Liver (tissue), 9 donors: ENCODE results near the gene SNAP25. TPM values are rescaled to one million over a fixed set of nuclear protein-coding genes. Genes with fewer than 3 reads are reported as not detected.

Experiments used
- DNase-seq: peaks from one replicate; pipeline ENCODE4 v3.0.0-alpha.2; 2017; ENCODE audit warnings: low spot score
- H3K27ac ChIP-seq, 2 donors: one replicate each; pipeline ENCODE4 v1.7.0; 2013; ENCODE audit warnings: inconsistent platforms in 2 of 2, low read length in 2 of 2, control low read depth in 1 of 2, low read depth in 1 of 2, mild to moderate bottlenecking in 1 of 2
- H3K27me3 ChIP-seq, 4 donors: one replicate each; pipeline versions ENCODE4 v1.6.1 to v1.7.0; 2013; ENCODE audit warnings: low read length in 3 of 4, inconsistent platforms in 1 of 4, mild to moderate bottlenecking in 1 of 4, moderate library complexity in 1 of 4; ENCODE audit not compliant: control insufficient read depth in 4 of 4, insufficient read depth in 4 of 4
- H3K36me3 ChIP-seq, 4 donors: one replicate each; pipeline versions ENCODE4 v1.6.1 to v1.7.0; 2013; ENCODE audit warnings: low read length in 3 of 4, mild to moderate bottlenecking in 3 of 4, low read depth in 1 of 4, moderate library complexity in 1 of 4; ENCODE audit not compliant: control insufficient read depth in 4 of 4, insufficient read depth in 3 of 4
- H3K4me1 ChIP-seq, 4 donors: one replicate each; pipeline versions ENCODE4 v1.6.1 to v1.7.0; 2013; ENCODE audit warnings: low read length in 3 of 4, mild to moderate bottlenecking in 3 of 4, moderate library complexity in 1 of 4; ENCODE audit not compliant: control insufficient read depth in 4 of 4, insufficient read depth in 4 of 4
- H3K4me3 ChIP-seq, 3 donors: one replicate each; pipeline versions ENCODE4 v1.6.1 to v1.7.0; 2013; ENCODE audit warnings: low read length in 3 of 3, control low read depth in 1 of 3, low read depth in 1 of 3, mild to moderate bottlenecking in 1 of 3
- H3K9ac ChIP-seq, 2 donors: one replicate each; pipeline ENCODE4 v1.7.0; 2013; ENCODE audit warnings: low read length in 2 of 2, mild to moderate bottlenecking in 2 of 2, moderate library complexity in 2 of 2, control low read depth in 1 of 2, low read depth in 1 of 2
- H3K9me3 ChIP-seq, 4 donors: one replicate each; pipeline versions ENCODE4 v1.6.1 to v1.7.0; 2013; ENCODE audit warnings: low read length in 3 of 4; ENCODE audit not compliant: control insufficient read depth in 4 of 4
- CTCF ChIP-seq: fragments of 150-350 bp; IDR thresholded peaks from 2 replicates; pipeline ENCODE4 v1.5.1; 2017; ENCODE audit warnings: improper control_type of control experiment, low read depth, low read length; ENCODE audit not compliant: missing input control
- EGR1 ChIP-seq, 2 donors: IDR thresholded peaks; 2 replicates each; pipeline ENCODE4 v1.6.1; 2016 to 2018; ENCODE audit warnings: antibody characterized with exemption in 2 of 2, low read depth in 2 of 2
- FOXA1 ChIP-seq: IDR thresholded peaks from 2 replicates; pipeline ENCODE4 v1.6.1; 2016; ENCODE audit warnings: antibody characterized with exemption
- FOXA2 ChIP-seq: IDR thresholded peaks from 2 replicates; pipeline ENCODE4 v1.6.1; 2016; ENCODE audit warnings: antibody characterized with exemption
- GABPA ChIP-seq, 2 donors: IDR thresholded peaks in 1 of 2; conservative IDR thresholded peaks in 1 of 2; 2 replicates each; pipeline ENCODE4 v1.6.1; 2016; ENCODE audit warnings: antibody characterized with exemption in 2 of 2, mild to moderate bottlenecking in 1 of 2, moderate library complexity in 1 of 2
- HNF4A ChIP-seq, 2 donors: conservative IDR thresholded peaks; 2 replicates each; pipeline ENCODE4 v1.6.1; 2016; ENCODE audit warnings: antibody characterized with exemption in 2 of 2, mild to moderate bottlenecking in 2 of 2
- HNF4G ChIP-seq: IDR thresholded peaks from 2 replicates; pipeline ENCODE4 v1.6.1; 2016; ENCODE audit warnings: antibody characterized with exemption
- JUND ChIP-seq, 2 donors: IDR thresholded peaks; 2 replicates each; pipeline ENCODE4 v1.6.1; 2016; ENCODE audit warnings: antibody characterized with exemption in 2 of 2
- MAX ChIP-seq: IDR thresholded peaks from 2 replicates; pipeline ENCODE4 v1.6.1; 2016; ENCODE audit warnings: antibody characterized with exemption
- NR2F2 ChIP-seq: IDR thresholded peaks from 2 replicates; pipeline ENCODE4 v1.6.1; 2016; ENCODE audit warnings: antibody characterized with exemption
- RAD21 ChIP-seq, 2 donors: IDR thresholded peaks; 2 replicates each; pipeline ENCODE4 v1.6.1; 2016; ENCODE audit warnings: antibody characterized with exemption in 2 of 2, mild to moderate bottlenecking in 2 of 2
- REST ChIP-seq: IDR thresholded peaks from 2 replicates; pipeline ENCODE4 v1.6.1; 2016; ENCODE audit warnings: antibody characterized with exemption, mild to moderate bottlenecking
- RXRA ChIP-seq, 2 donors: IDR thresholded peaks; 2 replicates each; pipeline ENCODE4 v1.6.1; 2017 to 2018; ENCODE audit warnings: antibody characterized with exemption in 2 of 2, mild to moderate bottlenecking in 1 of 2
- SP1 ChIP-seq: IDR thresholded peaks from 2 replicates; pipeline ENCODE4 v1.6.1; 2018; ENCODE audit warnings: antibody characterized with exemption, mild to moderate bottlenecking
- TAF1 ChIP-seq: conservative IDR thresholded peaks from 2 replicates; pipeline ENCODE4 v1.6.1; 2016; ENCODE audit warnings: antibody characterized with exemption, mild to moderate bottlenecking
- YY1 ChIP-seq: IDR thresholded peaks from 2 replicates; pipeline ENCODE4 v1.6.1; 2016; ENCODE audit warnings: antibody characterized with exemption, mild to moderate bottlenecking
- WGBS: extraction: QIAGEN DNeasy Blood & Tissue Kit; methylation state at CpG from one replicate; pipeline ENCODE4 v1.1.7; 2013; 5-methylcytosine and 5-hydroxymethylcytosine counted together
- polyA plus RNA-seq, 2 donors: library from polyadenylated mRNA; stranded (reverse) in 1 of 2; unstranded in 1 of 2; fragments of 200-250 nt in 1 of 2; fragments of >200 nt in 1 of 2; fragmentation: Nextera tagmentation in 1 of 2; extraction: Ambion mirVana in 1 of 2; gene quantifications; one replicate each; pipeline versions ENCODE4 v1.2.1 to v1.2.3, GENCODE V29; 2013 to 2015
- total RNA-seq, 2 donors: library from RNA; depleted of rRNA; stranded (reverse); fragments of >200 nt; gene quantifications; one replicate each; pipeline ENCODE4 v1.2.3, GENCODE V29; 2014
- TF ChIP-seq, protein P1 (sequence below): IDR thresholded peaks from 2 replicates; pipeline ENCODE4 v1.6.1; 2016; ENCODE audit warnings: antibody characterized with exemption
- TF ChIP-seq, protein P2 (sequence below): IDR thresholded peaks from 2 replicates; pipeline ENCODE4 v1.6.1; 2016; ENCODE audit warnings: antibody characterized with exemption
- donor health status: healthy.
- donor health status: healthy.
- donor health status: healthy.
- donor health status: healthy.
- donor health status: healthy.

The SNAP25 gene
- total and polyA plus RNA-seq, 4 donors: 0.32 to 2.7 (median 0.56) TPM

DNA sequence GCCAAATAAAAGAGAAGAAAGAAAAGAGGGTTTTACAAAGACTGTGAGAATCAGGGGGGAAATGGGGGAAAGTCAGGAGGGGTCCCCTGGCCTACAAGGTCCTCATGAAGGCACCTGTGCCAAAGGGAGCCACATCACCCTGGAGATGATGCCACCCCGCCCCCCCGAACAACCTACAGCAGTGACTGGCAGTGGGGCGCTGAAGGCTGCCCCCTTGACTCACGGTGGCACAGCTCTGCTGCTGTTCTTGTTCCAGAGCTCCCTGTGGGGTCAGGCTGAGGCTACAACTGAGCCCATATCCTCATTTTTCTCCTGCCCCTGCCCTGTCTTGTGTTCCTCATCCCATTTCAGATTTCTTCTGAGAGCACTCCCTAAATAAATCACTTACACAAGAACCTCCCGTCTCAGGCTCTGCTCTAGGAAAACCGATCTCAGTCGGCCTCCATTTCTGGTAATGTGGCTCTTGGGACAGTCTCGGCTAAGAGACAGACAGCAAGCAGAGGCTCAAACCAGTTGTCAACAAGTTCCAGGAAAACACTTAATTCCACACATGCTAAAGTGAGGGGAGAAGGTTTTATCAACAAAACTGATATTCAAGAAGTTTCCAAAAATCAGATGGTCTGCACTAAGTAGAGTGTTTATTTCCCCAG, 105.7 kb downstream of the SNAP25 start:
- Histone ChIP-seq H3K9me3 (no peaks in the 10 kb centered on the region), H3K27ac (no peak overlapping the region), H3K4me3 (no peak overlapping the region), H3K4me1 (peaks cover 0 to 3% (median 1%) of the 10 kb centered on the region in 4 donors), H3K36me3 (no peaks in the 10 kb centered on the region), H3K9ac (no peak overlapping the region), H3K27me3 (no peaks in the 10 kb centered on the region)
- no peak for TF ChIP-seq SP1
- TF ChIP-seq, protein P1, sequence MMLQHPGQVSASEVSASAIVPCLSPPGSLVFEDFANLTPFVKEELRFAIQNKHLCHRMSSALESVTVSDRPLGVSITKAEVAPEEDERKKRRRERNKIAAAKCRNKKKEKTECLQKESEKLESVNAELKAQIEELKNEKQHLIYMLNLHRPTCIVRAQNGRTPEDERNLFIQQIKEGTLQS: no peak
- TF ChIP-seq CTCF: no peak
- TF ChIP-seq FOXA2: no peak
- no peak for TF ChIP-seq TAF1
- TF ChIP-seq FOXA1: no peak
- no peak for TF ChIP-seq NR2F2
- TF ChIP-seq EGR1 (IDR thresholded peaks at IDR 0.05; ENCODE audit: low read depth in 2 of 2): no peak
- TF ChIP-seq RXRA (IDR thresholded peaks at IDR 0.05): no peak
- TF ChIP-seq HNF4G: no peak
- no peak for TF ChIP-seq MAX
- no peak for TF ChIP-seq HNF4A (conservative IDR thresholded peaks at IDR 0.05)
- TF ChIP-seq REST: no peak
- TF ChIP-seq GABPA (IDR thresholded peaks at IDR 0.05 in 1 of 2, conservative IDR thresholded peaks at IDR 0.05 in 1 of 2): no peak
- no peak for TF ChIP-seq JUND (IDR thresholded peaks at IDR 0.05)
- TF ChIP-seq YY1: no peak
- TF ChIP-seq, protein P2, sequence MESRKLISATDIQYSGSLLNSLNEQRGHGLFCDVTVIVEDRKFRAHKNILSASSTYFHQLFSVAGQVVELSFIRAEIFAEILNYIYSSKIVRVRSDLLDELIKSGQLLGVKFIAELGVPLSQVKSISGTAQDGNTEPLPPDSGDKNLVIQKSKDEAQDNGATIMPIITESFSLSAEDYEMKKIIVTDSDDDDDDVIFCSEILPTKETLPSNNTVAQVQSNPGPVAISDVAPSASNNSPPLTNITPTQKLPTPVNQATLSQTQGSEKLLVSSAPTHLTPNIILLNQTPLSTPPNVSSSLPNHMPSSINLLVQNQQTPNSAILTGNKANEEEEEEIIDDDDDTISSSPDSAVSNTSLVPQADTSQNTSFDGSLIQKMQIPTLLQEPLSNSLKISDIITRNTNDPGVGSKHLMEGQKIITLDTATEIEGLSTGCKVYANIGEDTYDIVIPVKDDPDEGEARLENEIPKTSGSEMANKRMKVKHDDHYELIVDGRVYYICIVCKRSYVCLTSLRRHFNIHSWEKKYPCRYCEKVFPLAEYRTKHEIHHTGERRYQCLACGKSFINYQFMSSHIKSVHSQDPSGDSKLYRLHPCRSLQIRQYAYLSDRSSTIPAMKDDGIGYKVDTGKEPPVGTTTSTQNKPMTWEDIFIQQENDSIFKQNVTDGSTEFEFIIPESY: no peak
- TF ChIP-seq RAD21 (IDR thresholded peaks at IDR 0.05): no peak
- DNase-seq: no peak
- 90% methylated on average over 8 of the region's 8 CpGs for WGBS
